Endothelial cell of umbilical vein (primary cell): ENCODE results near the gene SYT7.

Experiments used
- EZH2 ChIP-seq: IDR thresholded peaks from 2 replicates; pipeline ENCODE4 v1.6.1; 2012; ENCODE audit warnings: borderline replicate concordance, low read depth, mild to moderate bottlenecking, moderate library complexity, low read length, inconsistent platforms; ENCODE audit not compliant: severe bottlenecking
- FOS ChIP-seq: IDR thresholded peaks from 2 replicates; pipeline ENCODE4 v1.6.1; 2011; ENCODE audit warnings: mild to moderate bottlenecking, low read length, moderate library complexity, borderline replicate concordance; ENCODE audit not compliant: insufficient read depth
- JUN ChIP-seq: IDR thresholded peaks from 2 replicates; pipeline ENCODE4 v1.6.1; 2011; ENCODE audit warnings: borderline replicate concordance, low read depth; ENCODE audit not compliant: insufficient read length, insufficient read depth
- MAX ChIP-seq: IDR thresholded peaks from 2 replicates; pipeline ENCODE4 v1.6.1; 2011; ENCODE audit not compliant: insufficient read depth, insufficient read length
- MYC ChIP-seq: IDR thresholded peaks from one replicate; pipeline ENCODE4 v1.6.1; 2011; ENCODE audit warnings: mild to moderate bottlenecking, low read depth, low read length
- POLR2A ChIP-seq: IDR thresholded peaks from 2 replicates; pipeline ENCODE4 v1.6.1; 2012; ENCODE audit warnings: low read depth, mild to moderate bottlenecking, control low read depth, low read length
- POLR2AphosphoS5 ChIP-seq: IDR thresholded peaks from 2 replicates; pipeline ENCODE4 v1.6.1; 2012; ENCODE audit warnings: low read depth, mild to moderate bottlenecking, control low read depth, low read length, moderate library complexity; ENCODE audit not compliant: insufficient read depth
- TF ChIP-seq, protein P1 (sequence below), 2 donors: IDR thresholded peaks; 1 replicate in 1 of 2; 2 replicates in 1 of 2; pipeline ENCODE4 v1.5.1; 2011; ENCODE audit warnings: low read length in 2 of 2, mild to moderate bottlenecking in 2 of 2, moderate library complexity in 2 of 2, control low read depth in 1 of 2, inconsistent platforms in 1 of 2, low read depth in 1 of 2; ENCODE audit not compliant: insufficient read depth in 1 of 2; ENCODE audit errors: extremely low read depth in 1 of 2

- TF ChIP-seq, protein P1, sequence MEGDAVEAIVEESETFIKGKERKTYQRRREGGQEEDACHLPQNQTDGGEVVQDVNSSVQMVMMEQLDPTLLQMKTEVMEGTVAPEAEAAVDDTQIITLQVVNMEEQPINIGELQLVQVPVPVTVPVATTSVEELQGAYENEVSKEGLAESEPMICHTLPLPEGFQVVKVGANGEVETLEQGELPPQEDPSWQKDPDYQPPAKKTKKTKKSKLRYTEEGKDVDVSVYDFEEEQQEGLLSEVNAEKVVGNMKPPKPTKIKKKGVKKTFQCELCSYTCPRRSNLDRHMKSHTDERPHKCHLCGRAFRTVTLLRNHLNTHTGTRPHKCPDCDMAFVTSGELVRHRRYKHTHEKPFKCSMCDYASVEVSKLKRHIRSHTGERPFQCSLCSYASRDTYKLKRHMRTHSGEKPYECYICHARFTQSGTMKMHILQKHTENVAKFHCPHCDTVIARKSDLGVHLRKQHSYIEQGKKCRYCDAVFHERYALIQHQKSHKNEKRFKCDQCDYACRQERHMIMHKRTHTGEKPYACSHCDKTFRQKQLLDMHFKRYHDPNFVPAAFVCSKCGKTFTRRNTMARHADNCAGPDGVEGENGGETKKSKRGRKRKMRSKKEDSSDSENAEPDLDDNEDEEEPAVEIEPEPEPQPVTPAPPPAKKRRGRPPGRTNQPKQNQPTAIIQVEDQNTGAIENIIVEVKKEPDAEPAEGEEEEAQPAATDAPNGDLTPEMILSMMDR (IDR thresholded peaks at IDR 0.05; ENCODE audit: extremely low read depth in 1 of 2, insufficient read depth in 1 of 2, low read depth in 1 of 2, low read length in 2 of 2) = no peak
- TF ChIP-seq POLR2A = no peak
- no peak for TF ChIP-seq POLR2AphosphoS5
- no peak for TF ChIP-seq FOS
- TF ChIP-seq JUN = no peak
- TF ChIP-seq EZH2 = no peak
- TF ChIP-seq MAX = no peak
- TF ChIP-seq MYC = no peak
Measured at GRCh38 chr11:61489833-61490721, 90.8 kb downstream of the SYT7 start.
